Measurements from ENCODE around the gene HLX.
A peak's percentile ranks its signal among the peaks of the same experiment; 100 is the strongest.

The HLX gene

GRCh38 chr1:220886470-220887201, 7.4 kb downstream of the HLX start:
- no peaks in the 10 kb centered on the region for H3K36me3 ChIP-seq (ENCODE audit: low read depth)
- H3K4me1 ChIP-seq (ENCODE audit: insufficient read depth, poor library complexity, severe bottlenecking): no peaks in the 10 kb centered on the region
- ATAC-seq (ENCODE audit: low read depth): no peak
- no peak overlapping the region for H3K4me3 ChIP-seq (ENCODE audit: severe bottlenecking)
- H3K9me3 ChIP-seq (ENCODE audit: severe bottlenecking): no peaks in the 10 kb centered on the region
- no peak for DNase-seq (ENCODE audit: low spot score)
- no peak overlapping the region for H3K27ac ChIP-seq (ENCODE audit: poor library complexity, severe bottlenecking)
- TF ChIP-seq CTCF (IDR thresholded peaks at IDR 0.05; ENCODE audit: poor library complexity, severe bottlenecking): no peak
- peaks cover 39% of the 10 kb centered on the region for H3K27me3 ChIP-seq (ENCODE audit: insufficient read depth, poor library complexity, severe bottlenecking)

- Histone ChIP-seq H3K27ac (ENCODE audit: poor library complexity, severe bottlenecking) (no peak overlapping the region), H3K4me3 (ENCODE audit: severe bottlenecking) (no peak overlapping the region), H3K9me3 (ENCODE audit: severe bottlenecking) (no peaks in the 10 kb centered on the region), H3K36me3 (ENCODE audit: low read depth) (no peaks in the 10 kb centered on the region), H3K27me3 (ENCODE audit: insufficient read depth, poor library complexity, severe bottlenecking) (peaks cover 44% of the 10 kb centered on the region), H3K4me1 (ENCODE audit: insufficient read depth, poor library complexity, severe bottlenecking) (no peaks in the 10 kb centered on the region)
- DNase-seq (ENCODE audit: low spot score) (no peak), ATAC-seq (ENCODE audit: low read depth) (no peak)
- TF ChIP-seq CTCF (IDR thresholded peaks at IDR 0.05; ENCODE audit: poor library complexity, severe bottlenecking): no peak
Observed at GRCh38 chr1:220887202-220887519, 7.9 kb downstream of the HLX start.

- Histone ChIP-seq H3K9me3 (ENCODE audit: severe bottlenecking) (no peaks in the 10 kb centered on the region), H3K36me3 (ENCODE audit: low read depth) (no peaks in the 10 kb centered on the region), H3K4me1 (ENCODE audit: insufficient read depth, poor library complexity, severe bottlenecking) (no peaks in the 10 kb centered on the region), H3K4me3 (ENCODE audit: severe bottlenecking) (no peak overlapping the region), H3K27ac (ENCODE audit: poor library complexity, severe bottlenecking) (no peak overlapping the region), H3K27me3 (ENCODE audit: insufficient read depth, poor library complexity, severe bottlenecking) (peaks cover 50% of the 10 kb centered on the region)
- DNase-seq (ENCODE audit: low spot score): no peak
- TF ChIP-seq CTCF (IDR thresholded peaks at IDR 0.05; ENCODE audit: poor library complexity, severe bottlenecking): no peak
- peak; percentile 41; the same call in 1 of the 3 replicates for ATAC-seq (ENCODE audit: low read depth)
Observed at GRCh38 chr1:220887520-220888416, 8.5 kb downstream of the HLX start.

- H3K4me3 ChIP-seq (ENCODE audit: severe bottlenecking): no peak overlapping the region
- no peak for TF ChIP-seq CTCF (IDR thresholded peaks at IDR 0.05; ENCODE audit: poor library complexity, severe bottlenecking)
- no peak for DNase-seq (ENCODE audit: low spot score)
- no peaks in the 10 kb centered on the region for H3K4me1 ChIP-seq (ENCODE audit: insufficient read depth, poor library complexity, severe bottlenecking)
- no peak for ATAC-seq (ENCODE audit: low read depth)
- no peaks in the 10 kb centered on the region for H3K36me3 ChIP-seq (ENCODE audit: low read depth)
- H3K27ac ChIP-seq (ENCODE audit: poor library complexity, severe bottlenecking): no peak overlapping the region
- peaks cover 57% of the 10 kb centered on the region for H3K27me3 ChIP-seq (ENCODE audit: insufficient read depth, poor library complexity, severe bottlenecking)
- no peaks in the 10 kb centered on the region for H3K9me3 ChIP-seq (ENCODE audit: severe bottlenecking)
Observed at GRCh38 chr1:220888417-220888986, 9.3 kb downstream of the HLX start.
